Thoracic aorta (tissue), 2 donors: Measurements from ENCODE around the gene PCDH1. TPM values are rescaled to one million over a fixed set of nuclear protein-coding genes. Genes with fewer than 3 reads are reported as not detected.

Experiments used
- ATAC-seq: fragments of 150-250 bp; one replicate; pipeline ENCODE4 v1.8.0; 2017; ENCODE audit warnings: low read depth; ENCODE audit not compliant: insufficient number of reproducible peaks, low FRiP score
- DNase-seq: peaks from one replicate; pipeline ENCODE4 v3.0.0-alpha.2; 2020; ENCODE audit warnings: low spot score
- H3K27ac ChIP-seq, 2 donors: fragments of 200-600 bp; sonication (generic); 1 replicate in 1 of 2; 2 replicates in 1 of 2; pipeline ENCODE4 v1.5.1; 2016; ENCODE audit warnings: mild to moderate bottlenecking in 2 of 2, moderate library complexity in 2 of 2
- H3K27me3 ChIP-seq: fragments of 200-600 bp; sonication (generic); replicated peaks from 2 replicates; pipeline ENCODE4 v1.6.0; 2016; ENCODE audit warnings: mild to moderate bottlenecking; ENCODE audit not compliant: insufficient read depth
- H3K36me3 ChIP-seq: fragments of 200-600 bp; sonication (generic); one replicate; pipeline ENCODE4 v1.5.1; 2016
- H3K4me1 ChIP-seq, 2 donors: fragments of 200-600 bp; sonication (generic); 1 replicate in 1 of 2; 2 replicates in 1 of 2; pipeline versions ENCODE4 v1.5.1 to v1.6.0; 2016; ENCODE audit warnings: low read depth in 2 of 2, mild to moderate bottlenecking in 1 of 2; ENCODE audit not compliant: control insufficient read depth in 1 of 2
- H3K4me3 ChIP-seq: fragments of 200-600 bp; sonication (generic); 2 replicates; pipeline ENCODE4 v1.5.1; 2016; ENCODE audit warnings: mild to moderate bottlenecking
- H3K9me3 ChIP-seq: fragments of 200-600 bp; sonication (generic); 2 replicates; pipeline ENCODE4 v1.5.1; 2016
- CTCF ChIP-seq: fragments of 200-600 bp; sonication (generic); IDR thresholded peaks from one replicate; pipeline ENCODE4 v1.5.1; 2019; ENCODE audit warnings: antibody characterized with exemption
- total RNA-seq, 2 donors: library from RNA; depleted of rRNA; stranded (reverse); fragments of >200 nt; gene quantifications; one replicate each; pipeline versions ENCODE4 v1.1.0 to v1.2.3, GENCODE V29; 2016

PCDH1 gene
- total RNA-seq, 2 donors from 2014 or later = 24.6 to 43.4 TPM

- TF ChIP-seq CTCF = no peak
- Histone ChIP-seq H3K27me3 (no peaks in the 10 kb centered on the region), H3K4me1 (peaks cover 5 to 21% of the 10 kb centered on the region in 2 donors), H3K9me3 (no peaks in the 10 kb centered on the region), H3K4me3 (no peak overlapping the region), H3K36me3 (no peaks in the 10 kb centered on the region), H3K27ac (no peak overlapping the region)
- no peak for DNase-seq
- no peak for ATAC-seq
Measured at GRCh38 chr5:141832131-141832530, 46.1 kb downstream of the PCDH1 start.

GRCh38 chr5:141828162-141828561, 50.0 kb downstream of the PCDH1 start:
- H3K4me1 ChIP-seq = no peaks in the 10 kb centered on the region
- no peak overlapping the region for H3K4me3 ChIP-seq
- DNase-seq = no peak
- no peaks in the 10 kb centered on the region for H3K36me3 ChIP-seq
- no peaks in the 10 kb centered on the region for H3K9me3 ChIP-seq
- no peak for ATAC-seq
- H3K27me3 ChIP-seq = no peaks in the 10 kb centered on the region
- no peak overlapping the region for H3K27ac ChIP-seq
- no peak for TF ChIP-seq CTCF

GRCh38 chr5:141826674-141827073, 51.5 kb downstream of the PCDH1 start:
- Histone ChIP-seq H3K27ac (no peak overlapping the region), H3K4me3 (no peak overlapping the region), H3K9me3 (no peaks in the 10 kb centered on the region), H3K27me3 (no peaks in the 10 kb centered on the region), H3K36me3 (no peaks in the 10 kb centered on the region), H3K4me1 (no peaks in the 10 kb centered on the region)
- ATAC-seq = no peak
- no peak for DNase-seq
- TF ChIP-seq CTCF = no peak

GRCh38 chr5:141825791-141826560, 52.2 kb downstream of the PCDH1 start:
- H3K4me1 ChIP-seq = no peaks in the 10 kb centered on the region
- H3K27ac ChIP-seq = no peak overlapping the region
- H3K4me3 ChIP-seq = no peak overlapping the region
- DNase-seq = no peak
- H3K9me3 ChIP-seq = no peaks in the 10 kb centered on the region
- no peaks in the 10 kb centered on the region for H3K36me3 ChIP-seq
- ATAC-seq = no peak
- no peak for TF ChIP-seq CTCF
- no peaks in the 10 kb centered on the region for H3K27me3 ChIP-seq

- Histone ChIP-seq H3K4me1 (no peaks in the 10 kb centered on the region), H3K27me3 (no peaks in the 10 kb centered on the region), H3K36me3 (no peaks in the 10 kb centered on the region), H3K27ac (no peak overlapping the region), H3K9me3 (no peaks in the 10 kb centered on the region), H3K4me3 (no peak overlapping the region)
- no peak for ATAC-seq
- no peak for DNase-seq
- no peak for TF ChIP-seq CTCF
Measured at GRCh38 chr5:141825241-141825671, 53.0 kb downstream of the PCDH1 start.
